OCI-LY7 (cell line): ENCODE measurements around the gene MLPH.

ENCODE experiments used
- CTCF ChIP-seq: fragments of 200-600 bp; sonication (generic); conservative IDR thresholded peaks from 2 replicates; pipeline ENCODE4 v1.5.1; 2014; ENCODE audit warnings: mild to moderate bottlenecking, antibody characterized with exemption, low read length, moderate library complexity, mixed read lengths
- EZH2phosphoT487 ChIP-seq: fragments of 200-600 bp; sonication (generic); IDR thresholded peaks from 2 replicates; pipeline ENCODE4 v1.6.1; 2018; ENCODE audit warnings: low read depth, borderline replicate concordance, mild to moderate bottlenecking, mixed run types, antibody characterized with exemption, low read length, moderate library complexity, mixed read lengths

GRCh38 chr2:237535385-237536082 is 48.5 kb downstream of the MLPH start:
- TF ChIP-seq CTCF (no peak), EZH2phosphoT487 (no peak)
